ENCODE results near the gene SCML1.
"Not testable (repeated sequence)": the region's sequence is repeated elsewhere in the genome, so short reads cannot be mapped to it uniquely, and the experiment has no call there.

SCML1 gene

DNA sequence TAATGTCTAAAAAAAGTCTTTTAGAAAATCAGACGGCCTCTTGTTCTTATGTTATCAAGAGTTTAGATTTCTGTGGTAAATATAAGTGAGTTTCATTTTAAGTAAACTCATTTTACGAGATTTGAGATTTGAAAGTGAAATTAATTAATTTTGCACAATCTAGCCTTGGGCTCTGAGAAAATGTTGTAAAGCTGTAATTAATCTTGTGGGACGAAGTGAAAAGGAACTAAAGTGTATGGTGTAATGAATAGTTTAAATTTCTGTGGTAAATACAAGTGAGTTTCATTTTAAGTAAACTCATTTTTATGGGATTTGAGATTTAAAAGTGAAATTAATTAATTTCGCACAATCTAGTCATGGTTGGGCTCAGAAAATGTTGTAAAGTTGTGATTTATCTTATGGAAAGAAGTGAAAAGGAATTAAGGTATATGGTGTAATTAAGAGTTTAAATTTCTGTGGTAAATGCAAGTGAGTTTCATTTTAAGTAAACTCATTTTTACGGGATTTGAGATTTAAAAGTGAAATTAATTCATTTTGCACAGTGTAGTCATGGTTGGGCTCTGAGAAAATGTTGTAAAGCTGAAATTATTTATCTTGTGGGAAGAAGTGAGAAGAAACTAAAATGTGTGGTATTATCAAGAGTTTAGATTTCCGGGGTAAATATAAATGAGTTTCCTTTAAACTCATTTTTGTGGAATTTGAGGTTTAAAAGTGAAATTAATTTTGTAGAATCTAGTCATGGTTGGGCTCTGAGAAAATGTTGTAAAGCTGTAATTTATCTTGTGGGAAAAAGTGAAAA is 1.6 kb downstream of the SCML1 start:
- in situ Hi-C loops (cut with HindIII; ENCODE audit: low sequenced_read_pairs) = no loop called here

DNA sequence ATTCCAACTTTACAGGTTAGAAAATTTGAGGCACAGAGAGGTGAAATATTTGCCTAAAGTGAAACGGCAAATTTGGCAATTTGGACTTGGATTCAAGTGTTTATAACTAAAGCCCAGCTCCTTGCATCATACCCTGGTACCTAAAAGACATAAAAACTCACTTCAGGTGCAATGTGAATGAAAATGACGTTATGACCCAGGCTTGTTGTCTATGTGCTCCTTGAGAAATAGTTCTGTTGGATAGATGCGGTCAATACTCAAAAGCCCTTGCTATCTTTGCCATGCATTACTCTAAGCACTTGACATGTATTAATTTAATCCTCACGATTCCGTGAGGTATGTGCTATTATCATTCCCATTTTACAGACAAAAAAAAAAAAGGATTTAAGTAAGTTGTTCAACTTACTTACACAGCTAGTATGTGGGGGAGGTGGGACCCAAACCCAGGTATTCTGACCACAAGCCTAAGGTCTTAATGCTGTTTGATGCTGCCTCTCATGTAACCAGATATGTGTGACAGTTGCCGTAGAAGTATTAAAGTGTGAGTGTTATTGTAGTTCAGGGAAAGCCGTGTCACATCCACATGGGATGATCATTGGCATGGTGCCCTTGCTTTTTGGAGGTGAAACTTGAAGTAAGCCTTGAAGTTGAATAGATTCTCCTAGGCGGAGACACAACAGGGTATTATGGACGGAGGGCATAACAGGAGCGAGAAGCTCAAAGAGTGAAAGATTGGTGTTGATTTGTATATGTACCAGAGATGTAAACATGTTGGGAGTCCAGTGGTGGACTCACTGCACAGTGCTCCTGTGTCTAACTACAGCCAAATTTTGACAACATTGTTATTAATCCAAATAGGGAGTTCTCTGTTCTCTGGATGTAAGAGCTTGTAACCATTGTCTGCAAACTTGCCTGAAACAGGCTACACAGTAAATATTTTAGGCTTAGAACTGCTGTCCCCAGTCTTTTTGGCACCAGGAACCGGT is 3.1 kb downstream of the SCML1 start:
- in situ Hi-C loops (cut with HindIII; ENCODE audit: low sequenced_read_pairs) = no loop called here

DNA sequence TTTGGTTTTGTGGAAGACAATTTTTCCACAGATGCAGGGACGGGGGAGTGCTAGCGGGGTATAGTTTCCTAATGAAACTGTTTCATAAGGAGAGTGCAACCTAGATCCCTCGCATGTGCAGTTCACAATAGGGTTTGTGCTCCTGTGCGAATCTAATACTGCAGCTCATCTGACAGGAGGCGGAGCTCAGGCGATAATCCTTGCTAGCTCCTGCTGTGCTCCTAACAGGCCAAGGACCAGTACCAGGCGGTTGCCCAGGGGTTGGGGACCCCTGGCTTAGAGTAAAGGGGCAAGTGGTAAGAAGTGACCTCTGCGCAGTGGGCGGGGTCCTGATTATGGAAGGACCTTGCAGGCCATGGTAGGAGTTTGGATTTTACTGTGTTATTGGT is 3.8 kb downstream of the SCML1 start:
- in situ Hi-C loops (cut with HindIII; ENCODE audit: low sequenced_read_pairs) = no loop called here

DNA sequence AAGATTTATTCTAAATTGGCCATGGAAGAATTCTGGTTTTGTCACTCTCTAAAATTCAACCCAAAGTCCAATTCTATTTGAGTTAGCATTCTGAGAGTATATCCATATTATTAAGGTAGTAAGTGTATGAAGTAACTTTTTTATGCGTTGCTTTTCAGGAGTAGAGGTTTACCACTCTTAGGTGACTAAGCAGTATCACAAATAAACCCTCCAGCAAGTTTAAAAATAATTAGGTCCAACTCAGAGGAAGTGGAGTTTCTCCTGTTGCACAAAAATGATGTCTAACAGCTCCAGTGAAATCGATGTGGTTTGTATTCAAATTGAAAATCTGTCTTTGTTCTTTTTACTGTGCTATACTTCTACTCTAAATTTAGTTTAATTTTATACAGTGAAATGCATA is 6.6 kb downstream of the SCML1 start:
- in situ Hi-C loops (cut with HindIII; ENCODE audit: low sequenced_read_pairs) = no loop called here

DNA sequence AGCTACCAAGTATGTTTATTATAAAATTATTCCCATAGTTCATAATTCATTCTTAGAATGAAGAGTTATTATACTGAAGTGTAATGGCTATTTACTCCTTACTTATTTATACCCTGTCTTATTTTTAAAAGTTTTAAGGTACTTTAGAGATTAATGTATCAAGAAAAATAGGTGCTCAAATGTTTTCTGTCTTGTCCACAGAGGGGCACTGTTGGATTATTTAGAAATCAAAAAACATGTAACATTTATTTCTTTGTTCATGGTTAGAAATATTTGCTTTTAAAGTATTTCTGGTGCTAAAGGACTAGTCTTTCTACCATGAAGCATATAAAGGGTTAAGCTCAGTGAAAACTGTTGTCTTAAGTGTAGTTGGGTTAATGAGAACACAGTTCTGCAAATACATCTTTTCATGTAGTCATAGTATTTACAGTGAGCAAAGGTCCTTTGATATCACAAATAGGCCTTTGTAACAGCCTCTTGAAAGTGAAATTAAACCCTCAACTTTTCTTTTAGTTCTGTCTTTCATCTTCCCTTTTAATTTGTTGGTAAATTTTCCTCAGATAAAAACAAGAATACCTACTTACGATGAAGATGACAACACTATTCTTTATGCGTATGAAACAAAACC is 7.7 kb downstream of the SCML1 start:
- in situ Hi-C loops (cut with HindIII; ENCODE audit: low sequenced_read_pairs) = no loop called here

DNA sequence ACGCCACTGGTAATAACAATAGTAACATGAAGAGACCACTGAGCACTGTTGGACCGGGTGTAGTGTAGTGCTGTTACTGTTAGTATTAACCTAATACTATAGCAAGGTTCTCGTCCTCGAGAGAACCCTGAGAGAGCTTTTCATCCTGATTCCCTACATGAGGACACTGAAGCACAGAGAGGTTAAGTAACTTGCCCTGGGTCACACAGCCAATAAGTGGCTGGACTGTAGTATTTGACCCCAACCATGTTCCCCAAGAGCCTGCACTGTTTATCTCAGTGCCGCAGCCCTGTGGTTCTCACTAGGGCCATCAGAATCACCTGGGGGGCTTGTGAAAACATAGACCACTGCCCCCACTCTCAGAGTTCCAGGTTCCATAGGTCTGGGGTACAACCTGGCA is 10.4 kb downstream of the SCML1 start:
- in situ Hi-C loops (cut with HindIII; ENCODE audit: low sequenced_read_pairs) = no loop called here

DNA sequence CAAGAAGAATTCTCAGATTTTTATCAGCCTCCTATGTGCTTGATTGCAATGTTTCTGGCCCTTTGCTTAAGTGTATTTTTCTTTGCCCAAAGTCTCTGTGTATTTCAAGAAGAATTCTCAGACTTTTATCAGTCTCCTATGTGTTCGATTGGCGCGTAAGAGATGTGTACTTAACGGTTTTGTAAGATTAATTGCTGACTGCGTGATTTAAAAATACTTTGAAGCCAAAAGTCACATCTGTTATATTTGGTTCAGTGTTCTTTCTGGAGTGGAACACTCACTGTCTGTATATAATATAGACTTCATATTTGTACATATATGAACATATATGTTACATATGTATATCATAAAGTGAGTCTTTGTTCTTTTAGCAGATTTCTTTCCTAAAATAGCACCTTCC is 11.4 kb downstream of the SCML1 start:
- in situ Hi-C loops (cut with HindIII; ENCODE audit: low sequenced_read_pairs) = no loop called here

DNA sequence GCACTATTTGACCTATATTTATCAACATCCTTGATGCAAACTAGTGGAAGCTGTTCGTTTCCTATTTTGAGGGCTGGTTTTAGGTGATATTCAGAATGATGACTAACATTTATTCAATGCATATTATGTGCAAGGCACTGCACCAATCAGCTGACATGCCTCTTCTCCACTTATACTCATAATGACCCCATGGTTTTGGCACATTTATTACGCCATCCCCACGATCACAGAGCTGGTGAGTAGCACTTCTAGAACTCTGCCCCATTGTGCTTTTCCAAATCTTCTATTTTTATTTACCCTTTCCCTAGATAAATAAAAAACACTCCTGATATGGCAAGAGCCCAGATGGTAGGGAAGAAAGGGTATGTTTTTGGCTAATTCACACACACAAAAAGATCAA is 13.1 kb downstream of the SCML1 start:
- in situ Hi-C loops (cut with HindIII; ENCODE audit: low sequenced_read_pairs) = no loop called here

DNA sequence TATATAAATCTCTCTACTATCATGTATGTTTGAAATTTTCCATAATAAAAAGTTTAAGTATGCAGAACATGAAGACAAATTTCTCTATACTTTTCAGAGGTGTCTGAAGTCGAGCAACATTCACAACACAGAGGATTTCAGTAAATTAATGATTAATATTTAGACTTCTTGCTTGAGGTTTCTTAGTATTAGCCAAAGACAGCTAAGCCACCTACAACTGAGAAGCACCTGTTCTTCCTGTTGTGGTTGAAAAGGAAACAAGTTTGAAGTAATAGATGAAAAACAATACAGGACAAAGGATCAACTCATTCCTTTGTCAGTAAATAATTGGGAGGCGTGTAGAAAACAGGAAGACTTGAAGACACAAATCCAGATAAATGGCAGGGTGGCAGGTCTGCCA is 21.1 kb downstream of the SCML1 start:
- in situ Hi-C loops (cut with HindIII; ENCODE audit: low sequenced_read_pairs) = no loop called here

DNA sequence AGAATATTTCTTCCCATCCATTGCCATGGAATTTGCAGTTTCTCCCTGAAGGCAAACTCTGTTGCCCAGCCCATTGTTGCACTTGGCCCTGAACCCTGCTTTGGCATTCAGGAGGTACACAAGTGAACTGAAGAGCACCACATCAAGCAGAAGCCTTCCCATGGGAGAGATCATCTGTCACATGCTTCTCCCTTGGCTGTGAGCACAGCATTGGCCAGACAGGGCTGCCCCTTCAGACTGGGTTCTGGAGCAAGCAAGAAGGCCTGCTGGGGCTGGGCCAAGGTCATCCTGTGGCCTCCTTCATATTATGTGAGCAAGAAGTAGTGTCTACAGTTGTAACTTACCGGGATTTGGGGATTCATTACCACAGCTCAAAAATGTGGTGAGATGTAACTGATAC is 22.7 kb downstream of the SCML1 start:
- in situ Hi-C loops (cut with HindIII; ENCODE audit: low sequenced_read_pairs) = no loop called here

DNA sequence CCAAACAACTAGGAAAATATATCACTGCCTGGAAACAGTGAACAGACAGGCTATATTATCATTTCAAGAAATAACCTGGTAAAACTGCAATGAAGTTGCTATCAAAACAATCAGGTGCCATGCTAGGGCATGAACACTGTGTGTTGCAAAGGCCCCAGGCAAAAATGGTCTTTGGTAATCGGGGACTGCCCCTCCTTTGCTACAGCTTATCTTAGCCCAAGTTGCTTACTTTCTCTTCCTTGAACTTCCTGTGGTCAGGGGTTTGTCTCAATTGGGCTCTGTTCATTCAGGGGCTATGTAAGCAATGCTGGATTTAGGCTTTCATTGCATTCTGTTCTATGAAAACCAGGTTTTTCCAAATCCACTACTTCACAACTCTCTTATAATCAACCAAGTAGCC is 30.4 kb downstream of the SCML1 start:
- in situ Hi-C loops (cut with HindIII; ENCODE audit: low sequenced_read_pairs) = no loop called here

DNA sequence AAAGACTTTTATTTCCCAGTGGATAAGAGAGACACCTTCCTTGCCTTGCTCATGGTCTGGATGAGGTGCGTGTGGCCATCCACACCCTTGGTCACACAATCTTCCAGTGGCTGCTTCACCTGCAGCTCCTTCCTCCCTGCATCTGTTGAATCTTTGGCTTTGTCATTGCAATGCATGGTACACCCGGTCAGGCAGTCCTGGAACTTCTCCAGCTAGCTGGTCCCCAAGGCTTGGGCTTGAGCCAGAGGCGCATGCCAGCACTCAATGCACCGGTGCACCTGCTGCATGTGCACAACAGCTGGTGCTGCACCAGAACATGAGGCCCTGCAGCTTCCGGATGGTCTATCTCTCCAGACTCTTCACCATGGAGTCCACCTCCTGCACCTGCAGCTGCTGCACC is 31.7 kb downstream of the SCML1 start:
- in situ Hi-C loops (cut with HindIII; ENCODE audit: low sequenced_read_pairs) = no loop called here

DNA sequence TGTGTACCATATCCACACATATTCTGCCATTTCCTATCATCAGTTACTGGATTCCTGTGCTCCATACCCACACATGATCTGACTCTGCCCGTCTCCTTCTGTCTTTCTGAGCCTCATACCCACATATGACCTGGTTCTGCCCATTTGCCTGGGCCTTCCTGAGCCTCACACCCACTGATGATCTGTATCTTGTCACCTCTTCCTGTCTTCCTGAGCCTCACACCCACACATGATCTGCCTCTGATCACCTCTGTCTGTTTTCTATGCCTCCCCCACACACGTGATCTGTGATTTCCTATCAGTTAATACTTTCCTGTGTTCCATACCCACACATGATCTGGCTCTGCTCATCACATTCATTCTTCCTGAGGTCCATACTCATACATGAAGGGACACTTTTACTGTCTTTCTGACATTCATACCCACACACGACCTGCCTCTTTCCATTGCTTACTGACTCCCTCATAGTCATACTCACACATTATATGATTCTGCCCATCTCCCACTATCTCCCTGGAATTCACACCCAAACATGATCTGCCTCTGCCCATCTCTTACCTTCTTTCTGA is 32.5 kb downstream of the SCML1 start:
- in situ Hi-C loops (cut with HindIII; ENCODE audit: low sequenced_read_pairs) = no loop called here

DNA sequence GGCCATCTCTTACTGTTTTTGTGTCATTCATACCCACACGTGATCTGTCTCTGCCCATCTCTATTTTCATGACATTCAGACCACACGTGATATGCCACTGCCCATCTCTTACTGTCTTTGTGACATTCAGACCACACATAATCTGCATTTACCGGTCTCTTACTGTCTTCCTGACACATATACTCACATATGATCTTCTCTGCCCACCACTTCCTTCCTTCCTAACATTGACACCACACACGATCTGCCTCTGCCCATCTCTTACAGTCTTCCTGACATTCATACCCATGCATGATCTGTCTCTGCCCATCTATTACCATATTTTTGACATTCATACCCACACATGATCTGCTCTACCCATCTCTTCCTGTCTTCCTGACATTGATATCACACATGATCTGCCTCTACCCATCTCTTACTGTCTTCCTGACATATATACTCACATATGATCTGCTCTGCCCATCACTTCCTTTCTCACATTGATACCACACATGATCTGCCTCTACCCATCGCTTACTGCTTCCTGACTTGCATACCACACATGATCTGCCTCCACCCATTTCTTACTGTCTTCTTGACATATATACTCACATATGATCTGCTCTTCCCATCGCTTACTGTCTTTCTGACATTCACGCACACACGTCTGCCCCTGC is 36.1 kb downstream of the SCML1 start:
- in situ Hi-C loops (cut with HindIII; ENCODE audit: low sequenced_read_pairs) = no loop called here

DNA sequence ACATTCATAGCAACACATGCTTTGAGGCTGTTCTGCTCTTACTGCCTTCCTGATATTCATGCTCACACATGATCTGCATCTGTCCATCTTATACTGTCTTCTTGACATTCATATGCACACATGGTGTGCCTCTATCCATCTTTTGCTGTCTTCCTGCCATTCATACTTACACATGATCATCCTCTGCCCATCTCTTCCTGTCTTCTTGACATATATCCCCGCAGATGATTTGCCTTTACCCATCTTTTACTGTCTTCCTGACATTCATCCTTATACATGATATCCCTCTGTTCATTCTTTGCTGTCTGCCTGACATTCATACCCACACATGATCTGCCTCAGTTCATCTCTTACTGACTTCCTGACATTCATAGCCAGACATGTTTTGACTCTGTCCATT is 36.8 kb downstream of the SCML1 start:
- in situ Hi-C loops (cut with HindIII; ENCODE audit: low sequenced_read_pairs) = no loop called here

DNA sequence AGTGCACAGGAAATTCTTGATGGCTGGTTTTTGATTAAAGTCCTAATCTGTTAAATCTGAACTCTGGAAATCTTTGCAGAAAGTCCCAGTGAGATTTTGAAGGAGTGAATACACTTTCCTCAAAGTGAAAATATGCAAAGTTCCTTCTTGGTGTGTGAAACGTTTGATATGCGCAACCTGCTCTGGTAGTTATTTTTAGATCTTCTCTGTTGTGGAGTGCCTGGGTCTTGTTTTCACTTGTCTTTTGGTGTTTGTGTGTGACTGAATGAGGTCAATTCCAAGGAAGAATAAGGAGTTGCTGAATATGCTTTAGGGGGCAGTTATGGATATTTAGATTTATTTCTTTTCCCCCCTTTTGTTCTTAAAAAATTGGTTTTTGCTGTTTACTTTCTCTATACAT is 41.7 kb downstream of the SCML1 start:
- in situ Hi-C loops (cut with HindIII; ENCODE audit: low sequenced_read_pairs) = no loop called here

DNA sequence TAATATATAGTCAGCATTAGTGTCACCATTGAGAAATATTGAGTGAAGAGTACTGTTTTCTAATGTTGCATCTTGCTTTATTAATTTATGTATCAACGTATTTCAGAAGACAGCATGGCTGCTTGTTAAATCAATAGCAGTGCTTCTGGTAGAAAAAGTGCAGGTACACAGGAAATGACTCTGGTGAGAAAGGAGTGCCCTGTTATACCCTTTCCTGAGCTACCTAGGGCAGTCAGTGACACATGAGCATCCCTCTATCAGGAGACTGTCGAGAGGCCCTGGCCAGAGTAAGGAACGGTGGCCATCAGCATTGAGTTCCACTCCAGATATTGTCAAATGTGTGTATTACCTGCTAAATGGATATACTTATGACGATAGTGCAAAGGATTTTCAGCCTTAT is 42.1 kb downstream of the SCML1 start:
- in situ Hi-C loops (cut with HindIII; ENCODE audit: low sequenced_read_pairs) = no loop called here

DNA sequence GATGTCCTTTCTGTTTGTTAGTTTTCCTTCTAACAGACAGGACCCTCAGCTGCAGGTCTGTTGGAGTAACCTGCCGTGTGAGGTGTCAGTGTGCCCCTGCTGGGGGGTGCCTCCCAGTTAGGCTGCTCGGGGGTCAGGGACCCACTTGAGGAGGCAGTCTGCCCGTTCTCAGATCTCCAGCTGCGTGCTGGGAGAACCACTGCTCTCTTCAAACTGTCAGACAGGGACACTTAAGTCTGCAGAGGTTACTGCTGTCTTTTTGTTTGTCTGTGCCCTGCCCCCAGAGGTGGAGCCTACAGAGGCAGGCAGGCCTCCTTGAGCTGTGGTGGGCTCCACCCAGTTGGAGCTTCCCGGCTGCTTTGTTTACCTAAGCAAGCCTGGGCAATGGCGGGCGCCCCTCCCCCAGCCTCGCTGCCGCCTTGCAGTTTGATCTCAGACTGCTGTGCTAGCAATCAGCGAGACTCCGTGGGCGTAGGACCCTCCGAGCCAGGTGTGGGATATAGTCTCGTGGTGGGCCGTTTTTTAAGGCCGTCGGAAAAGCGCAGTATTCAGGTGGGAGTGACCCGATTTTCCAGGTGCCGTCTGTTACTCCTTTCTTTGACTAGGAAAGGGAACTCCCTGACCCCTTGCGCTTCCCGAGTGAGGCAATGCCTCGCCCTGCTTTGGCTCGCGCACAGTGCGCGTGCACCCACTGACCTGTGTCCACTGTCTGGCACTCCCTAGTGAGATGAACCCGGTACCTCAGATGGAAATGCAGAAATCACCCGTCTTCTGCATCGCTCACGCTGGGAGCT is 49.5 kb downstream of the SCML1 start:
- in situ Hi-C loops (cut with HindIII; ENCODE audit: low sequenced_read_pairs) = not testable (repeated sequence)

DNA sequence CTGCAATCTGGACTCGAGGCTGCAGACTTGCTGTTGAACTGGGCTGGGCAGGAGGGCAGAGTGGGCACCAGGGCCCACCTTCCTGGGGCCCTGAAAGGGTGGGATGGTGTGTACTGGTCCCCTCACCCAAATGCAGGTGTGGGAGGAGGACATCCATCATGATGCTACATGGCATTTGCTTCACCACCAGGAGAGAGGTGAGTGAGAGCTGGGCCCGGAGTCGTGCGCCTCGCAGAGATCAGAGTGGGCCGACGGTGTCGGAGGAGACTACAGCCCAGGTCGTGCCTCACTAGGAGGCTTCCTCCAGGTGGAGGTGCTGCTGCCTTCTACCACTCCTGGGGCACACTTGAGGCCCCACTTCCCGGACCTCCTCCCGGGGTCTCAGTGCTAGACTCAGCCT is 50.3 kb downstream of the SCML1 start:
- in situ Hi-C loops (cut with HindIII; ENCODE audit: low sequenced_read_pairs) = no loop called here

DNA sequence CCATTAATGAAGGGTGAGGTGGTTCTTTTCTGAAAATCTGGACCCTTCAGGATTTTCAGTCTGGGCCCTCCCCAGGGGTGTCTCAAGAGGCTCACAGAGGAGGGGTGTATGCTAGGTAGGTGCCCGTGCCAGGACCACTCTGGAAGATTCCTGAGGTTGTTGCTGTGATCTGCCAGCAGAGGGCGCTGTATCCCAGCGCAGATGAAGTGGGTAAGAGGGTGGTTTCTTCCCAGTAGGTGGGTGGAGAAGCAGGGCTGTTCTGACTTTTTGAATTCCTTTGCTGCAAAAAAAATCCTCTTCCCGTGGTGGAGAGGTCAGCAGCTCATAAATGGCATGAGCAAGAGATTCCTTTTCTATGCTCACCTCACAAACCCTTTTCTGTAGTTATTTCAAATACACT is 51.1 kb downstream of the SCML1 start:
- in situ Hi-C loops (cut with HindIII; ENCODE audit: low sequenced_read_pairs) = no loop called here
